Prostate gland (tissue), 2 donors: ENCODE results near the gene ARHGEF19.

Experiments used
- POLR2A ChIP-seq: fragments of 450-650 bp; IDR thresholded peaks from one replicate; pipeline ENCODE4 v1.6.1; 2016; ENCODE audit warnings: antibody characterized with exemption, mild to moderate bottlenecking
- POLR2AphosphoS5 ChIP-seq: sonication (generic); formaldehyde crosslinking; IDR thresholded peaks from one replicate; pipeline ENCODE4 v1.6.1; 2017; ENCODE audit warnings: antibody characterized with exemption
- TF ChIP-seq, protein P1 (sequence below), 4 experiments: fragments of 200-600 bp in 2 of 4; fragments of 450-650 bp in 2 of 4; sonication (generic) in 2 of 4; IDR thresholded peaks; 1 replicate in 3 of 4; 2 replicates in 1 of 4; pipeline ENCODE4 v1.5.1; 2016 to 2019; ENCODE audit warnings: antibody characterized with exemption in 4 of 4, mild to moderate bottlenecking in 2 of 4, moderate library complexity in 2 of 4

DNA sequence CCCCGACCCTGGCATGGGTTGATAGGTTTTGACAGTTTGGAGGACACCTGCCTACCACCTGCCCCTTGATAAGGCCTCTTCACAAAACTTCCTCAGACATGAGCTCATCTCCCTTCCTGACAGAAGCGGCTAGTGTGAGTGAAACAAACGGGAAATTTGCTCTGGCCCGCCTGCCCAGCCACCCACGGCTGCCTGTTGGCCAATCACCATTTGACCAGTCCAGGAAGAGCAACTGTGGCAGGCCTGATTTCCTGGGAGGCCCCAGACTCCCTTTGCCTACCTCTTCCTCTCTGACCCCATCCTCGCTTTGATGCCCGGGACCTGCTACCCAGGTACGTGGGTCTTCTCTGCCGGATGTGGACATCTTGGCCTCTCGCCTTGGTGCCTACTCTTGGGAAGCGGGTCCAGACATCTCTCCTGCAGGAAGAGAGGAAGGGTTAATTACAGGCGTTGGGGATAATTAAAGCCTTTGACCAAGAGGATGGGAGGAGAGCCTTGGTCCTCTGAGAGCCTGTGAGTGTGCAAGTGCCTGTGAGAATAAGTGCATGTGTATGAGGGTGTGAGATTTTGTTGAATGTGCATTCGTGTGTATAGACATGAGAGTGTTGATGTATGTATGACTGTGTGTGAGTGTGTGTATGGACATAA lies 55.5 kb downstream of the ARHGEF19 start:
- TF ChIP-seq, protein P1, sequence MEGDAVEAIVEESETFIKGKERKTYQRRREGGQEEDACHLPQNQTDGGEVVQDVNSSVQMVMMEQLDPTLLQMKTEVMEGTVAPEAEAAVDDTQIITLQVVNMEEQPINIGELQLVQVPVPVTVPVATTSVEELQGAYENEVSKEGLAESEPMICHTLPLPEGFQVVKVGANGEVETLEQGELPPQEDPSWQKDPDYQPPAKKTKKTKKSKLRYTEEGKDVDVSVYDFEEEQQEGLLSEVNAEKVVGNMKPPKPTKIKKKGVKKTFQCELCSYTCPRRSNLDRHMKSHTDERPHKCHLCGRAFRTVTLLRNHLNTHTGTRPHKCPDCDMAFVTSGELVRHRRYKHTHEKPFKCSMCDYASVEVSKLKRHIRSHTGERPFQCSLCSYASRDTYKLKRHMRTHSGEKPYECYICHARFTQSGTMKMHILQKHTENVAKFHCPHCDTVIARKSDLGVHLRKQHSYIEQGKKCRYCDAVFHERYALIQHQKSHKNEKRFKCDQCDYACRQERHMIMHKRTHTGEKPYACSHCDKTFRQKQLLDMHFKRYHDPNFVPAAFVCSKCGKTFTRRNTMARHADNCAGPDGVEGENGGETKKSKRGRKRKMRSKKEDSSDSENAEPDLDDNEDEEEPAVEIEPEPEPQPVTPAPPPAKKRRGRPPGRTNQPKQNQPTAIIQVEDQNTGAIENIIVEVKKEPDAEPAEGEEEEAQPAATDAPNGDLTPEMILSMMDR (IDR thresholded peaks at IDR 0.05) = no peak
- no peak for TF ChIP-seq POLR2A
- no peak for TF ChIP-seq POLR2AphosphoS5
